ENCODE measurements around the gene IVNS1ABP.
"Not testable (repeated sequence)": the region's sequence is repeated elsewhere in the genome, so short reads cannot be mapped to it uniquely, and the experiment has no call there.

The IVNS1ABP gene

DNA sequence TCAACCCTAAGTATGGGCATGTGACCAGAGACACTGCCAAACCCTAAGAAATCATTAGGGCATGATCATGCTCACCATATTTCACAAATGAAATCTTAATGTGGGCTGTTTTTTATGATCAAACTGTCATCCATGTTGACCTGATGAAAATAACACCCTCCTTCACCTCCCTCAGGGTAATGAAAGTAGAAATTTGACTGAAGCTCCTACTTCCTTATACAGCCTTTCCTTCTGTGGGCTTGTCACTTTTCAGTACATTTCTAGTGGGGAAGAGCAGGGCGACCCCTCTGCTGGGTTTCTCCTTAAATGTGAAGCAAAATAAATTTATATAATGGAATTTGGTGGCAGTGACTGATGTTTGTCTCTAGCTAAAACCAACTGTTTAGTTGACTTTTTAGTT lies 25.9 kb downstream of the IVNS1ABP start:
- DNase-seq = no peak

DNA sequence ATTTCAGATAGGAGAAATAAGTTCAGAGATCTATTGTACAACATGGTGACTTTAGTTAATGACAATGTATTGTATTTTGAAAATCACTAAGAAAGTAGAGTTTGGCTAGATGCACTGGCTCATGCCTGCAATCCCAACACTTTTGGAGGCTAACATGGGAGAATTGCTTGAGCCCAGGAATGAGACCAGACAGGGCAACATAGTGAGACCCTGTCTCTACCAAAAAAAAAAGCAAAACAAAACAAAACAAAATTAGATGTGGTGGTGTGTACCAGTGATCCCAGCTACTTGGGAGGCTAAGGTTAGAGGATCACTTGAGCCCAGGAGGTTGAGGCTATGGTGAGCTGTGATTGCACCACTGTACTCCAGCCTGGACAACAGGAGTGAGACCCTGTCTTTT lies 27.2 kb downstream of the IVNS1ABP start:
- DNase-seq = no peak

DNA sequence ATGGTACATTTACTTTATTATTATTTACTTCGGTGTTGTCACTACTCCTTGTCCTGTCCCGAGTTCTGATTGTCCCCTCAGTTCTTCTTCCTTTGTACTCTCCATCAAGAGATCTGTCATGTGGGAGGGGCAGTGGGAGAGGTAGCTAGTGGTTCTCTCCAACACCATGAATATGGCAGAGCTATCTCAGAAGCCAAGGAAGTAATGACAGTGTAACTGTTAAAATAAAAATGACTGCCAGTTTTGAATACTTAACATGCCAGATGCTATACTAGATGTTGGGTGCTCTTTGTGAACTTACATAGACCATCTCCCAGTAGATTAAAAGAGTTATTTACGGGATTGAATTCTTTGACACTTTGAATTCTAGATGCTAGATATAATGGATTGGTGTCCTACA lies 28.6 kb downstream of the IVNS1ABP start:
- DNase-seq = no peak

DNA sequence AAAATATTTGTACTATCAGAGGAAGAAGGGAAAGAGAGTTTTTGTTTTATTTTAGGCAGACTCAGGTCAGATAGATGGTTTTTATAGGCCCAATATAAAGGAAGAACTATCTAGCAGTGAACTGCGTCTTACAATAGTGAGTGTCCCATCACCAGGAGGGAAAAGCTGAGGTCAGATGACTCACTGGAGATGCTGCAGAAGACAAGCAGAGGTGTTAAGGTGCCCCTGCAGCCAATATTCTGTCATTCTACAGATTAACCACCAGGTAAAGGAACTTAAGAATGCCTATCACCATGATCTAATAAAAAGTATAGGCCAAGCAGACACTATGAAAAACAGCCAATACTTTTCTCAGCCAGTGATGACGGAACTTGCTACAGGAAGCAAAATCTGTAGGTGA lies 29.6 kb downstream of the IVNS1ABP start:
- DNase-seq = no peak

DNA sequence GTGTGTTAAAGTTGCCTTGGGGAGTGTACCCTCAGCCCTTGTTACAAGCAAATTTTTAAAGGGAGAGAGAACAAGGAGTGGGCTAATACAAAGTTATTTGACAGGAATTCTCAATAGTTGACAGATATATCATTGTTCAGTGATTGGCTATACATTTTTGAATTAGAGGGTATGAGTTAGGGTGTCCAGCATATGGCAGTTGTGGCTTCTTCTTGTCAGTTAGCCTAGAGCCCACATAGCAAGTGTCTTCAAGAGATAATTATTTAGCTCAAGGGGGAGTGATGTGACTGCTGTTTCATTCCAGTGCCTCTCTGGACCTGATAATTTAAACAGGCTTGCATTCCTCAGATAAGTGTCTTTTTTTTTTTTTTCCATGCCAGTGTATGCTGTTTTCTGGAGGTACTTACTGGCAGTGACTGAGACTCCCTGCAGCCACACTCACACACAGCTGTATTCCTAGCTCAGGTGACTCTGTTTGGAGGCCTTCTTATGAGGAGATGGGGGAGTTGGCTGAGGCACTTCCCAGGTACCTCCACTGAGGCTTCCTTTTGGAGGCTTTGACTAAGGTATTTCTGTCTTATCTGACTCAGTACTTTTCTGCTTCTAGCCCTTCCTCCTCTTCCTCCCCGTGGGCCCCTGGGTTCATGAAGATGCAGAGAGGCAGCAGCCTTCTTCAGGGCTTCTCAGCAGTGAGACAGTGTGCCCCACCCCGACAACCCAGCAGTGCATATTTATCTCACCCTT lies 32.3 kb downstream of the IVNS1ABP start:
- DNase-seq = no peak

DNA sequence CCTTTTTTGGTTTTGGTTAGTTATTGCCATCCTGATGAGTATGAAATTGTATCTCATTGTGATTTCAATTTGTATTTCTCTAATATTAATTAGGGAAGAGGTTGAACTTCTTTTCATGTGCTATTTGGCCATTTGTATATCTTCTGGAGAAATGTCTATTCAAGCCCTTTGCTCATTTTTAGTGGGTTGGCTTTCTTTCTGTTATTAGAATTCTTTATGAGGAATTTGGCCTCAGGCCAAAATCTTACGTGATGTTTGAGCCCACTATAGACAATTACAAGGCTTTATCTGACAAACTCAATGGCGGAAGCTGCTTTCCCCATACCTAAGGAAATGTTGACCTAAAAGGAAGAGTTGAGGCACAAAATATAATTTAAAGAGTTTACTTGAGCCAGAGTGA lies 32.9 kb downstream of the IVNS1ABP start:
- DNase-seq = no peak

DNA sequence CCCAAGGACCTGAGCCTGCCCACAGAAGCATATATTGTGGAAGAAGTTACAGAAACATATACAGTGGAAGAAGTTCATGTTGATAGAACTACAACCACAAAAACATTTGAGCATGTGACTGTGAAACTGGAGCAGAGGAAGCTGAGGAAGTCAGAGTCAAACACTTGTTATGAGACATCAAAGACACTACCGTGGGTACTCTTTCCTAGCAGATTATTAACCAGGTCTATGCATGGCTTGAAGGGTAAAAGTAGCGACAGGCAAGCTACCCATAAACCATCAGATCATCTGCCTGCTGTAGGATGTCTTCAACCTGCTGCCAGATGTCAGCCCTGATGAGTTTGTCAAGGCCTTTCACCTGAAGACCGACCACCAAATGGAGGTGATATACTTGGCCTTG lies 35.8 kb downstream of the IVNS1ABP start:
- DNase-seq = no peak

DNA sequence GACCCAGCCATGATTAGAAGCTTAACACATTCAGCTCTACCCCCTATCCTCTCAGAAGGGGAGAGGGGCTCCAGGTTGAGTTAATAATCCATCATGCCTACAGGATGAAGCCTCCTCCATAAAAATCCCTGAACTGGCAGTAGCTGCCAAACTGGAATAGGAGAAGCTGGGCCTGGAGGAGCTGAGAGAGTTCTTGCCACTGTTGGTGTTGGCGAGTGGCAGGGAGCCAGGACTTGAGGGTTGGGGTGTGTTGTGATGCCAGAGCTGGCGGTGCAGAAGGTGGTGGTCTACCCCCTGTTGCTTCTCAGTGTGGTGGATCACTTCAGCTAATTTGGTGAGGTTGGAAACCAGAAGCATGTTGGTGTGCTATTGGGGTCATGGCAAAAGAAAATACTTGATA lies 36.5 kb downstream of the IVNS1ABP start:
- no peak for DNase-seq

DNA sequence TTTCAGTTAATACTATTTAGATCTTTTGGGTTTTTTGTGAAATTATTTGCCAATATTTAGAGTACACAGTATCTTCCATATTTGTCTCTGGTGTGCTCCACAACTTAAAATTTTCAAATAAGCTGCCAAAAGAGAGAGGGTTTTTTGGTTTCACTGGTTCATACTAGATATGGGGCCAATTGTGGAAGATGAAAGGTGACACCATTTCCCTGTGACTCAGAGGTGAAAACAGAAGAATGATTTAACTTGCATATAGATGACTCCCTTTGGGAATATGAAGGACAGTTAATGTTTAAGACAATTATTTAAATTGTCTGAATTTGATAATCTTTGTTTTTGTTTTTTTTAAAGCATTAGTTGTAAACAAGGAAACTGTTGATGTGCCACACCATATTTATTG lies 37.5 kb downstream of the IVNS1ABP start:
- no peak for DNase-seq

DNA sequence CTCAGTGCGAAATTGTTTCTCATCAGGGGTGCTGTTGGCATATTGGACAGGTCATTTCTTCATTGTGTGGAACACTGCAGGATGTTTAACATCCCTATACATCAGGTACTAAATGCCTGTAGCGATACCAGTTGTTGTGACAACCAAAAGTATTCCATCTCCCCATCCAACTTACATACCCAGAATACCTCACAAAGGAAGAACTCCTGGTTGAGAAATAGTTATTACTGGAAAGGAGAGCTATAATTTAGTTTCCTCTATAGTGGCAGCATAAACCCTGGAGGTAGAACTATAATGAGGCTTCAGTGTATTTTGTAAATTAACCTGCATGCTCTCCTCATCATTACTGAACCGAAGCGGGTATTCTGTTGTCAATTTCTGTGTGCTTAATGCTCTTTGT lies 45.1 kb downstream of the IVNS1ABP start:
- DNase-seq = no peak

DNA sequence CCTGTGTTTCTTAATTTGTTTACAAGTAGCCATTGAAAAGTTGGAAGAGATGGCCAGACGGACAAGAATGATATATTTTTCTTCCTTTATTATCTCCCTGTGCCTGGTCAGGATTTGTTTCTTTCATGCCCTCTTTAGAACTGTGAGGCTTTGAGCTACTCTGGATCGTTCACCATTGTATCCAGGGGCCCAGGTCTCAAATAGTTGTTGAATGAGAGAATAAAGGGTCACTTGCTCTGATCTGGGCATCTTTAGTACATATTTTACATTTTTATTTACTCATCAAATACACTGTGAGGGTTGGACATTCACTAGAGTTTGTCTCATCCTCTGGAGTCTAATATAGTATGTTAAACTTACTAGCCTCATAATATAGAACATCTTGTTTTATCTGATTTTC lies 48.7 kb downstream of the IVNS1ABP start:
- no peak for DNase-seq

DNA sequence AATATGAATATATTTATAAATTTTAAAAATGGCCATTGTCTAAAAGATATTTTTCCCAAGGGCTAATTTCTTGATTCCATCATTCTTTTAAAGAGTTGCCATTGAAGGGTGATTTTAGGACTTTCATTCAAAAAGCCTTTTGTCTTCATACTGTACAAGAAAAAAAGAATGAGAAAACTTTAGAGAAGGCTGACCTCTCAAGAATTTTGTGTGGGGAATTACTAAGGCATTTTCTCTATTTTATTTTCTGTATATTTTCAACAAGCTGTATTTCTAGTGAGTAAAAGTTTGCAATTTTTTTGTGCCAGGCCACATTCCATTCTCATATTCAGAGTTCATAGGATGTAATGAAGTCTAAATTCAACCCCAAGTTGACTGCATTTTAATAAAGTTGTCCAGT lies 49.3 kb downstream of the IVNS1ABP start:
- DNase-seq = no peak

DNA sequence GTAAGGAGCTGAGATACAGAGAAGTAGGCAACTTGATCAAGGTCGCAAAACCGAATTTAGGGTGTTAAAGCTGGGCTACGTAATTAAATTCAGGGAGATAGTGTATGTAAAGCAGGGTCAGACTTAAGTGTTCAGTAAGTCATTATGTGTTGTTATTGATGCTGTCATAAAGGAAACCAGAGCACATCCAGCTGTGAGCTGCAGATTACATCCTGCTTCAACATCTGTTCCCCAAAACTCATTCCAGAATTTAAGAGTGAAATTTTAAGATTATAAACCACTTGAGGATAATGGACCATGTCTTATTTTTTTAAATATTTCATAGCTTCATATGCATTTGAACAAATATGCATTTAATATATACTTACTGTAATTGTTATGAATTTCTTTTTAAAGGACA lies 49.7 kb downstream of the IVNS1ABP start:
- DNase-seq = no peak

DNA sequence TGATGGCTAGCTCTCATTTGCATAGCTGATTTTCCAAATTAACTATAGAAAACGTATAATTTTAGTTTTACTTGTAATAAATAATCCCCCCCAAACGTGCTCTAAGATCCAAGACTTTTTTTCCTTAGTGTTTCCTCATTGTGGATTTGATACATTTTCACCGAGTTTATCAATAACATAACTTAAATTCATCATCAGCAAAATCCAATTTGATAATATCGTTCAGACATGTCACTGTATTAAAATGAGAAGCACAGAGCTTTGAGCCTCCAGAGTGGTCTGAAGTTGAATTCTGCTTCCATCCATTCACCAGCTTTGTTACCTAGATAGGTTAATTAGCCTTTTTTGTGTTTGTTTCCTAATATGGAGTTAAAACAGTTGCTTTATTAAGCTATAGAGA lies 51.7 kb downstream of the IVNS1ABP start:
- DNase-seq = no peak

DNA sequence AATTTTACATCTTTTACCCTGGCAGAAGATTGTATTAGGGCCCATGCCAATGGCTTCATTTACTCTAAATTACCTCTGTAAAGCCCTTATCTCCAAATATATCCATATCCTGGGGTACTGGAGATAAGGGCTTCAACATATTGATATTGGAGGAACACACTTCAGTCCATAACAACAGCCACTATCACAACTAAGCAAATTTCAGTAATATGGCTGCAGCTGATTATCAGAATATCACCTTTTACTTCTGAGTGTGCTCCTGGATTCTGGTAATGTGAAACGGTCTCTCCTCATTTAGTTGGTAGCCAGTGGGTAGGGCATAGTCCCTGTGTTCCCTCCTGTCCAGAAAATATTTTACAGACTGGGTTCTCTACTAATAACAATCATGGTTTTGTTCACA lies 53.3 kb downstream of the IVNS1ABP start:
- DNase-seq = no peak

DNA sequence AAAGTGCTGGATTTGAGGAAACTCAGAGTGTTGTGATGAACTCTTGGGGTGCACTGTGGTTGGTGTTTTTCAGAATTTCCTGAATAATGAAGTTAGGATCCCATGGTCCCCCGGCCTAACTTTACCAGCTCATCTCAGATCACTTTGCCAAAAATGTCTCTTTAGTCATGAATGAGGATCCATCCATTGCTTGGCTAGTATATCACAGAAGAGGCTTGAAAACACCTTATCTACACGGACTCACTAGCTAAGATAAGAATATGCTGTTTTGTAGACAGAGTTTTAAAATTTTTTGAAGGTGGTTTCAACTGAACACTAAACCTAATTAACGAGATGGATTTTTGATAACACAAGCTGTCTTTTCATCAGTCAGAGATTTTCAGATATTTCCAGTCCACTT lies 53.8 kb downstream of the IVNS1ABP start:
- DNase-seq = no peak

DNA sequence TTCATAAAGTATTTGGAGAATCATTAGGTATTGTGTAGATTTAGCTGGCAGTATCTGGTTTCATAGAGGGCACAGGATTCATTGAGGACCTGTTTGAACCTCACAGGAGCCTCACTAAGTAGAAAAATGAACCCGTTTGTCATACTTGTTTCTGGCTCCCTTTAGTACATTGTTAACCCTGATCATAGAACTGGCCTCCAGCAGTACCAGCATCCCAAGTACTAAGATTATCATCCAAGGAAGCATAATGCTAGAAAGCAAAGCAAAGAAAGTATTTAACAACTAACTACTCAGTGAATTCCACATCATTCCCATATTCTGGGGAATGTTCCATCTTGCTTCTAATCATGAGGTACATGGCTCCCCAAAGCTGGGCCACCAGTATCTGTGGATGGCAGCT lies 54.9 kb downstream of the IVNS1ABP start:
- DNase-seq = no peak

DNA sequence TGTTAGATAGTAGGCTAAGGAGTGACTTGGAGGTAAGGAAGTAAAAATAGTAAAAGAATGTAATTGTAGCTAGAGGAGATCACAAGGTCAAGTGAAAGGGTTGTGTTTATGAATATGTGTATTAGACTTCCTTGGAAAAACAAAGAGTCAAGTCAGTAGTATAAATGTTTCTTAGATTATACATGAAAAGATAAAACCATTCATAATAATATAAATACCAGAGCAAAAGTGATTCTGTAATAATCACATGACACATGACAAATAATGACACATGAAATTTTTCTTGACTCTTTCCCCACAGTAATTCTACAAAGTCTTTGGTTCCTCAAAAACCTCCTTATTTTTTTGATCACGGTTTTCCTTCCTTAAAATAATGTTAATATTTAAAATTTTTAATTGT lies 56.4 kb downstream of the IVNS1ABP start:
- no peak for DNase-seq

DNA sequence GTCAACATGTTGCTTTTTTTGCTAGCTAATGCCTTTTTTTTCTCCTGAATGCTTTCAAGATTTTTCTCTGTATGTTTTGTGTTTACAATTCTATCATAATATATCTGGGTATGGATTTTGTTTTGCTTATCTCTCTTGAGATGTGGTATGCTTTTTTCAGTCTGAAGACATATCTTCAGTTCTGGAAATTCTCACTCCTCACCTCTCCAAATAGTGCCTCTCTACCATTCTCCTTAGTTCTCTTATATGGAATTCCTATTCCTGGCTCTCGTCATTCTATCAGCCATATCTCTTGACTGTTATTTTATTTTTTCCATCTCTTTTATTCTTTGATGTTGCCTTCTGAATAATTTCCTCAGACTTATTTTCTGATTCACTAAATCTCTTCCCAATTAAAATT lies 58.4 kb downstream of the IVNS1ABP start:
- no peak for DNase-seq

DNA sequence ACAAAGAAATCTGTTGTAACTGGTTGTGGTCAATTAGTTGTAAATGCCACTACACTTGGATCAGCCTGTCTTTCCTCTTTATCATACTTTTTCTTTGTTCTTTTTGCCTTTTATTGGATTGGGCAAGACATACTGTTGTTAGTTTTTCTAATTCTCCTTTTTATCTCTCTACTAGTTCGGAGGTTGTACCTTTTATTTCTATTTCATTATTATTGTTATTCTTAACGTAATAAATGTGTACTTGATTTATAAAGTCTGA lies 59.2 kb downstream of the IVNS1ABP start:
- no peak for DNase-seq

DNA sequence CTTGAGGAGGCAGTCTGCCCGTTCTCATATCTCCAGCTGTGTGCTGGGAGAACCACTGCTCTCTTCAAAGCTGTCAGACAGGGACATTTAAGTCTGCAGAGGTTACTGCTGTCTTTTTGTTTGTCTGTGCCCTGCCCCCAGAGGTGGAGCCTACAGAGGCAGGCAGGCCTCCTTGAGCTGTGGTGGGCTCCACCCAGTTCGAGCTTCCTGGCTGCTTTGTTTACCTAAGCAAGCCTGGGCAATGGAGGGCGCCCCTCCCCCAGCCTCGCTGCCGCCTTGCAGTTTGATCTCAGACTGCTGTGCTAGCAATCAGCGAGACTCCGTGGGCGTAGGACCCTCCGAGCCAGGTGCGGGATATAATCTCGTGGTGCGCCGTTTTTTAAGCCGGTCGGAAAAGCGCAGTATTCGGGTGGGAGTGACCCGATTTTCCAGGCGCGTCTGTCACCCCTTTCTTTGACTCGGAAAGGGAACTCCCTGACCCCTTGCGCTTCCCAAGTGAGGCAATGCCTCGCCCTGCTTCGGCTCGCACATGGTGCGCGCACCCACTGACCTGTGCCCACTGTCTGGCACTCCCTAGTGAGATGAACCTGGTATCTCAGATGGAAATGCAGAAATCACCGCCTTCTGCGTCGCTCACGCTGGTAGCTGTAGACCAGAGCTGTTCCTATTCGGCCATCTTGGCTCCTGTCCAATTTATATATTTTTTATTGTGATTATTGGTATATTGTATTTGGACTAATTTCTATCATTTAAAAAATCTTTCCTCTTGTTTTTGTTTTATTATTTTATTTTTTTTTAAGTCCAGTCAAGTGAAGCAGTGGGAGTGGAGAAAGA lies 59.7 kb downstream of the IVNS1ABP start:
- DNase-seq = not testable (repeated sequence)

DNA sequence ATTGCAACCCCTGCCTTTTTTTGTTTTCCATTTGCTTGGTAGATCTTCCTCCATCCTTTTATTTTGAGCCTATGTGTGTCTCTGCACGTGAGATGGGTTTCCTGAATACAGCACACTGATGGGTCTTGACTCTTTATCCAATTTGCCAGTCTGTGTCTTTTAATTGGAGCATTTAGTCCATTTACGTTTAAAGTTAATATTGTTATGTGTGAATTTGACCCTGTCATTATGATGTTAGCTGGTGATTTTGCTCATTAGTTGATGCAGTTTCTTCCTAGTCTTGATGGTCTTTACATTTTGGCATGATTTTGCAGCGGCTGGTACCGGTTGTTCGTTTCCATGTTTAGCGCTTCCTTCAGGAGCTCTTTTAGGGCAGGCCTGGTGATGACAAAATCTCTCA lies 61.4 kb downstream of the IVNS1ABP start:
- DNase-seq = not testable (repeated sequence)

DNA sequence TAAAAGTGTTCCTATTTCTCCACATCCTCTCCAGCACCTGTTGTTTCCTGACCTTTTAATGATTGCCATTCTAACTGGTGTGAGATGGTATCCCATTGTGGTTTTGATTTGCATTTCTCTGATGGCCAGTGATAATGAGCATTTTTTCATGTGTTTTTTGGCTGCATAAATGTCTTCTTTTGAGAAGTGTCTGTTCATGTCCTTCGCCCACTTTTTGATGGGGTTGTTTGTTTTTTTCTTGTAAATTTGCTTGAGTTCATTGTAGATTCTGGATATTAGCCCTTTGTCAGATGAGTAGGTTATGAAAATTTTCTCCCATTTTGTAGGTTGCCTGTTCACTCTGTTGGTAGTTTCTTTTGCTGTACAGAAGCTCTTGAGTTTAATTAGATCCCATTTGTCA lies 64.6 kb downstream of the IVNS1ABP start:
- DNase-seq = not testable (repeated sequence)

DNA sequence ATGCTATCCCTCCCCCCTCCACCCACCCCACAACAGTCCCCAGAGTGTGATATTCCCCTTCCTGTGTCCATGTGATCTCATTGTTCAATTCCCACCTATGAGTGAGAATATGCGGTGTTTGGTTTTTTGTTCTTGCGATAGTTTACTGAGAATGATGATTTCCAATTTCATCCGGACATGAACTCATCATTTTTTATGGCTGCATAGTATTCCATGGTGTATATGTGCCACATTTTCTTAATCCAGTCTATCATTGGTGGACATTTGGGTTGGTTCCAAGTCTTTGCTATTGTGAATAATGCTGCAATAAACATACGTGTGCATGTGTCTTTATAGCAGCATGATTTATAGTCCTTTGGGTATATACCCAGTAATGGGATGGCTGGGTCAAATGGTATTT lies 65.1 kb downstream of the IVNS1ABP start:
- not testable (repeated sequence) for DNase-seq

DNA sequence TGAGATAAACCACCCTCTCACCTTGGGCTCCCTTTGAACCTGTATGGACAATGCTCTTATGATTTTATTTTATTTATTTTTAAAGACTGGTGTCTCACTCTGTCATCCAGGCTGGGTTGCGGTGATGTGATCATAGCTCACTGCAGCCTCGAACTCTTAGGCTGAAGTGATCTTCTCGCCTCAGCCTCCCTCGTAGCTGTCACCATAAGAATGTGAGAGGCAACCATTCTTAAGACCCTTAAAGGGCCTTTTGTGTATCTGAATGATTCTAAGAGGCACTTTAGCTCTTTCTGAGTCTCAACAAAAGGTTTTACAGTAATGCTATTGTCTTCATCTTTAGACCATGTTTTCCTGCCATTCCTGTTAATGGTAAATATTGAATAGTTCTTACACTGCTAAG lies 67.0 kb downstream of the IVNS1ABP start:
- DNase-seq = no peak

Measured in 8988T (cell line).